ENCODE measurements around the gene STAG1.

Gene STAG1

GRCh38 chr3:136404056-136404455, 348.1 kb downstream of the STAG1 start:
- no peaks in the 10 kb centered on the region for H3K36me3 ChIP-seq (ENCODE audit: control insufficient read depth, insufficient read depth, low read length)
- no peaks in the 10 kb centered on the region for H3K27me3 ChIP-seq (replicated peaks; ENCODE audit: control insufficient read depth, insufficient read depth, low read length)
- no peak for DNase-seq (ENCODE audit: extremely low read depth, insufficient read length)
- TF ChIP-seq CTCF (IDR thresholded peaks at IDR 0.05; ENCODE audit: insufficient read depth, low read length, poor library complexity, severe bottlenecking) = no peak
- no peak overlapping the region for H3K4me3 ChIP-seq (replicated peaks; ENCODE audit: low read depth, low read length)

- no peak for DNase-seq (ENCODE audit: extremely low read depth, insufficient read length)
- H3K27me3 ChIP-seq (replicated peaks; ENCODE audit: control insufficient read depth, insufficient read depth, low read length) = no peaks in the 10 kb centered on the region
- no peak overlapping the region for H3K4me3 ChIP-seq (replicated peaks; ENCODE audit: low read depth, low read length)
- H3K36me3 ChIP-seq (ENCODE audit: control insufficient read depth, insufficient read depth, low read length) = no peaks in the 10 kb centered on the region; the same call in 1 of the 2 replicates
- TF ChIP-seq CTCF (IDR thresholded peaks at IDR 0.05; ENCODE audit: insufficient read depth, low read length, poor library complexity, severe bottlenecking) = no peak
Observed at GRCh38 chr3:136396916-136397315, 355.3 kb downstream of the STAG1 start.

- DNase-seq (ENCODE audit: extremely low read depth, insufficient read length) = no peak
- Histone ChIP-seq H3K4me3 (replicated peaks; ENCODE audit: low read depth, low read length) (no peak overlapping the region), H3K36me3 (ENCODE audit: control insufficient read depth, insufficient read depth, low read length) (no peaks in the 10 kb centered on the region; the same call in 1 of the 2 replicates), H3K27me3 (replicated peaks; ENCODE audit: control insufficient read depth, insufficient read depth, low read length) (no peaks in the 10 kb centered on the region)
- no peak for TF ChIP-seq CTCF (IDR thresholded peaks at IDR 0.05; ENCODE audit: insufficient read depth, low read length, poor library complexity, severe bottlenecking)
Observed at GRCh38 chr3:136390574-136390973, 361.6 kb downstream of the STAG1 start.

GRCh38 chr3:136387031-136387430, 365.1 kb downstream of the STAG1 start:
- TF ChIP-seq CTCF (IDR thresholded peaks at IDR 0.05; ENCODE audit: insufficient read depth, low read length, poor library complexity, severe bottlenecking) = no peak
- DNase-seq (ENCODE audit: extremely low read depth, insufficient read length) = no peak
- no peak overlapping the region for H3K4me3 ChIP-seq (replicated peaks; ENCODE audit: low read depth, low read length)
- no peaks in the 10 kb centered on the region for H3K27me3 ChIP-seq (replicated peaks; ENCODE audit: control insufficient read depth, insufficient read depth, low read length)
- H3K36me3 ChIP-seq (ENCODE audit: control insufficient read depth, insufficient read depth, low read length) = no peaks in the 10 kb centered on the region

GRCh38 chr3:136385457-136385856, 366.7 kb downstream of the STAG1 start:
- Histone ChIP-seq H3K4me3 (replicated peaks; ENCODE audit: low read depth, low read length) (no peak overlapping the region), H3K27me3 (replicated peaks; ENCODE audit: control insufficient read depth, insufficient read depth, low read length) (no peaks in the 10 kb centered on the region), H3K36me3 (ENCODE audit: control insufficient read depth, insufficient read depth, low read length) (no peaks in the 10 kb centered on the region)
- DNase-seq (ENCODE audit: extremely low read depth, insufficient read length) = peak; percentile 37
- TF ChIP-seq CTCF (IDR thresholded peaks at IDR 0.05; ENCODE audit: insufficient read depth, low read length, poor library complexity, severe bottlenecking) = no peak

- Histone ChIP-seq H3K4me3 (replicated peaks; ENCODE audit: low read depth, low read length) (no peak overlapping the region), H3K36me3 (ENCODE audit: control insufficient read depth, insufficient read depth, low read length) (no peaks in the 10 kb centered on the region; the same call in 1 of the 2 replicates), H3K27me3 (replicated peaks; ENCODE audit: control insufficient read depth, insufficient read depth, low read length) (no peaks in the 10 kb centered on the region)
- TF ChIP-seq CTCF (IDR thresholded peaks at IDR 0.05; ENCODE audit: insufficient read depth, low read length, poor library complexity, severe bottlenecking) = no peak
- no peak for DNase-seq (ENCODE audit: extremely low read depth, insufficient read length)
Observed at GRCh38 chr3:136381051-136381450, 371.1 kb downstream of the STAG1 start.

Measured in GM06990 (cell line).